ENCODE data around the gene ANKLE1.

Gene ANKLE1

GRCh38 chr19:17327068-17327653, 45.5 kb downstream of the ANKLE1 start:
- no peak for DNase-seq (ENCODE audit: extremely low read depth, low read depth)
- TF ChIP-seq, protein P1, sequence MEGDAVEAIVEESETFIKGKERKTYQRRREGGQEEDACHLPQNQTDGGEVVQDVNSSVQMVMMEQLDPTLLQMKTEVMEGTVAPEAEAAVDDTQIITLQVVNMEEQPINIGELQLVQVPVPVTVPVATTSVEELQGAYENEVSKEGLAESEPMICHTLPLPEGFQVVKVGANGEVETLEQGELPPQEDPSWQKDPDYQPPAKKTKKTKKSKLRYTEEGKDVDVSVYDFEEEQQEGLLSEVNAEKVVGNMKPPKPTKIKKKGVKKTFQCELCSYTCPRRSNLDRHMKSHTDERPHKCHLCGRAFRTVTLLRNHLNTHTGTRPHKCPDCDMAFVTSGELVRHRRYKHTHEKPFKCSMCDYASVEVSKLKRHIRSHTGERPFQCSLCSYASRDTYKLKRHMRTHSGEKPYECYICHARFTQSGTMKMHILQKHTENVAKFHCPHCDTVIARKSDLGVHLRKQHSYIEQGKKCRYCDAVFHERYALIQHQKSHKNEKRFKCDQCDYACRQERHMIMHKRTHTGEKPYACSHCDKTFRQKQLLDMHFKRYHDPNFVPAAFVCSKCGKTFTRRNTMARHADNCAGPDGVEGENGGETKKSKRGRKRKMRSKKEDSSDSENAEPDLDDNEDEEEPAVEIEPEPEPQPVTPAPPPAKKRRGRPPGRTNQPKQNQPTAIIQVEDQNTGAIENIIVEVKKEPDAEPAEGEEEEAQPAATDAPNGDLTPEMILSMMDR (IDR thresholded peaks at IDR 0.05; ENCODE audit: low read depth, low read length, missing control alignments): no peak
- no peak overlapping the region for H3K4me3 ChIP-seq (replicated peaks; ENCODE audit: low read depth, low read length)

DNA sequence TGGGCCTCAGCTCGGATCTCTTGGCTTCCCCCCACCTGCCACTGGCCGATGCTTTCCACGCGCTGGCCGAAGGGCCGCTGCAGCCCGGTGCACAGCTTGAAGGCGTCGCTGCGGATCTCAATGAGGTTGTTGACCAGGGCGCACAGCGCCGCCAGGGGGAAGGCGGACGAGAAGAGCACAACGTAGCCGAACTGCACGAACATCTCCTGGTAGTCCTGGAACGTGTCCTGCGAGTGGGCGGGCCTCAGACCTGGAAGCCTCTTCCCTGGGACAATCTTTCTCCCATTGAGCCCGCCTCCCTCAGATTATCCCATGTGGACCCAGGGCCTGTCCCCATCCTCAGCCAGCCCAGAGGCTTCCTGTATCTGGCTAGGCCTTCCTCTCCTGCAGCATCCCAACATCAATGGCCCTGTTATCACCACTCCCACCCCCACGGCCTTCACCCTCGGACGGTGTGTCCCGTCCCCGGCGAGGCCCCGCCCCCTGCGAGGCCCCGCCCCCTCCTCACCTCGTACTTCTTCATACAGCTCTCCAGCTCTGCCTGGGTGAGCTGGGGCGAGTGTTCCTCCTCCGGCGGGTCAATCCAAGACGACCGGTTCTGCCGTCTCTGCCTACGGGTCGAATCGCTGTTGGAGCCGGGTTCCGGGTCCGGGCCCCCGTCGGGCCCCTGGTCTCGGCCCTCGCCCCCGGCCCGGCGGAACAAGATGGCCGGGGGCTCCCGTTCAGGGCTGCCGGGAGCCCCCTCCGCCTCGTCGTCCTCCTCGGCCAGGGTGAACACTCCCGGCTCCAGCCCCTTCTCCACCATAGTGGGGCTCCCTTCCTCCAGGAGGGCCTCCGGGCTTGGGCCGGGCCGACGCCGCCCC, 46.2 kb downstream of the ANKLE1 start:
- no peak overlapping the region for H3K4me3 ChIP-seq (replicated peaks; ENCODE audit: low read depth, low read length)
- TF ChIP-seq, protein P1 (IDR thresholded peaks at IDR 0.05; ENCODE audit: low read depth, low read length, missing control alignments): no peak
- DNase-seq (ENCODE audit: extremely low read depth, low read depth): no peak

DNA sequence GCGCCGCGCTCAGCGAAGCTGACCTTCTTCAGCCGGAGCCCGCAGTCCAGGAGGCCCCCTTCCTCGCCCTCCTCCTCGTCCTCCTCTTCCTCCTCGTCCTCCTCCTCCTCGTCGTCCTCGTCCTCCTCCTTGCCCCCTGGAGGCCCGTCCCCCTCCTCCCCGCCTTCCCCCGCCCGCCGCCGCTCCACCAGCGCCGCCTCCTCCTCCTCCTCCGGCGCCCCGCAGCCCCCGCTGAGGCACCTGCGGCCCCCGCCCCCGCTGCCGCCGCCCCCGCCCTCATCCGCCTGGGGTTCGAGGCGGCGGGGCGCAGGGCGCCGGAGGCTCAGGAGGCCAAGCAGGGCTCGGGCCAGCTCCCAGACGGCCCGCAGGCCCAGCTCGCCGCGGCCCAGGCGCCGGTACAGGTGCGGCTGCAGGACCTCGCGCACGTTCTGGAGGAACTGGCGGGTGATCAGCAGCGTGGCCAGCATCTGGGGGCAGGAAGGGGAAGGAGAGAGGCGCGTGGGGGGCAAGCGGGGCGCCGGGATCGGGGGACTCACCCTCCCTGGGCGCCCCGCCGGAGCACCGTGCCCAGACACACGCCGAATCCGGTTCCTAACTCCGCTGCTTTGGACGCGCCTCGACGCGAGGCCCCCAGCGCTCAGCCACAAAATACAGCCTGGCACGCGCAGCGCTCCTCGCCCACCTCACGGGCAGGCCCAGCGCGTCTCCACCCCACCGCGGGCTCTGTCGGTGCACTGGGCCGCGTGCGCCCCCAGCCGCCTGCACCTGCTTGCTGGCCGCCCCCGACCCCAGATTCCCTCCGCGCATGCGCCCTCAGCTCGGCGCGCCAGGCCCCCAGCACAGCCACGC, 47.0 kb downstream of the ANKLE1 start:
- no peak for DNase-seq (ENCODE audit: extremely low read depth, low read depth)
- TF ChIP-seq, protein P1 (IDR thresholded peaks at IDR 0.05; ENCODE audit: low read depth, low read length, missing control alignments): no peak
- no peak overlapping the region for H3K4me3 ChIP-seq (replicated peaks; ENCODE audit: low read depth, low read length)

DNA sequence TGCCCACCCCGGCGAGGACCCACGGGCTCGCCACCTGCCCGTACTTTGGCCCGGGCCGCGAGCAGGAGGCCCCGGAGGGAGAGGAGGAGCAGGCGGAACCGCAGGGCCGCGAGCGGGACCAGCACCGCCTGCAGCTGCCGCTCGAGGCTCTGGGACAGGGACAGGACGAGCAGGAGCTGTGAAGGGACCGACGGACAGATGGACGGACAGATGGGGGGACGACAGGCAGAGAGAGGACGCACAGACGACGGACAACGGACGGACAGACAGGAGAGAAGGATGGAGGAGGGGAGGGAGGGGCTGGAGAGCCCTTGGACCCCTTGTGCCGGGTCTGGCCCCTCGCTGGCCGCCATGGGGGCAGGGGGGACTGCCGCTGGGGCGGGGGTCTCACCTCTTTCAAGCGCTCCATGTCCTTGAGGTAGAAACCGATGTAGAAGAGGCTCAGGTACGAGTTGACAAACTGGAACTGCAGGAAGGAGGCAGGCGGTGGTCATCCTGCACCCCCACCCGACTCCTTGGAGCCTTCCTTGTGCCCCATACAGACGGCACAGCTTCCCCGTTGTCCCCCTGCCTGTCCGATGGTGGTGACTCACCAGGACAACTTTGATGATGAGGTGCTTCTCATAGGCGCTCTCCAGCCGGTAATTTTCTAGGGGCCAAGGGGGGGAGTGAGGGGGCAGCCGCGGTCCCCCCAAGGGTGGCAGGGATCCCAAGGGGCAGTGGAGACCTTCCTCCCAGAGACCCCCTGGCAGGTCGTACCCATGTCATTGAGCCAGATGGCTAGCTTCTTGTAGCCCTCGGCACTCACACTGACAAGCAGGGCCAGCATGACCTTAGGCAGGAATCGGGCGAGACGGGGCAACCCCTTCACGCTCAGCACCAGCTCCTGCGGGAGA, 47.9 kb downstream of the ANKLE1 start:
- no peak overlapping the region for H3K4me3 ChIP-seq (replicated peaks; ENCODE audit: low read depth, low read length)
- no peak for DNase-seq (ENCODE audit: extremely low read depth, low read depth)
- TF ChIP-seq, protein P1 (IDR thresholded peaks at IDR 0.05; ENCODE audit: low read depth, low read length, missing control alignments): no peak

DNA sequence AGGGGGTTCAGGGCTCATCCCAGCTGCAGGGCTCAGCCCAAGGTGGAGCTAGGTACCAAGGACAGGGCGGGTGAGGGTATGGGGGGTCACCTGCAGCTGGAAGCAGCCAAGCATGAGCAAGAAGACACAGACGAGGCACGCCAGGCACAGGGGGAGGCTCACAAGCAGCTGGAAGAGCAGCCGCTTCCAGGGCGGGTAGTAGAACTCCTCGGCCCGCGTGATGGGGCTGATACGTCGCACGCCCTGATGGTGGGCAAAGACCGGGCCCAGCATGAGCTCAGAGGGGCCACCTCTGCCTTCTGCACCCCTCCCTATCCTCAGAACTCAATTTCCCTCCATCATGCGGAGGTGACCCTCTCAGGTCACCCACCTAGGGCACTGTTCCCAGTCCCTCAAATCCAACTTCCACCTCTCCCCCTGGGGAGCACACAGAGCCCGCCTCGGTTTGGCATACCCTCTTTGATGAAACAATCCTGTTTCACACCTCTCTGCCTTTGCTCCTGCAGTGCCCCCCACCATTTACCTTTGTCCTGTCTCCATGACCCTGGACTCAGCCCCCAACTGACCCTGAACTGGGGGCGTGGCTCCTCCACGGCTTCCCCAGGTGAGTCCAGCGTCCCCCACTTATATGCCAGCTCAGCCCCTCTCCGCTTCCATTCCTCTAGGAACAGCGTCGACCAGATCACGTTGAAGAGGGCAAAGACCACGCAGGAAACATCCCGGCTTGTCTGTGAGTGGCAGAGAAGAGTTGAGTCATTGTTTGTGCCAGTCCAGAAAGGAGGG, 48.8 kb downstream of the ANKLE1 start:
- TF ChIP-seq, protein P1 (IDR thresholded peaks at IDR 0.05; ENCODE audit: low read depth, low read length, missing control alignments): no peak
- no peak overlapping the region for H3K4me3 ChIP-seq (replicated peaks; ENCODE audit: low read depth, low read length)
- no peak for DNase-seq (ENCODE audit: extremely low read depth, low read depth)

Data from HFF-Myc (cell line).